ENCODE data around the gene MPDZ. TPM values are rescaled to one million over a fixed set of nuclear protein-coding genes. Genes with fewer than 3 reads are reported as not detected.

MPDZ gene
- total and polyA plus RNA-seq, 2 experiments from 2014 or later, result 33.0 to 43.1 TPM

GRCh38 chr9:13095056-13095455 lies 184.4 kb downstream of the MPDZ start (continued):
- TF ChIP-seq, protein P1, sequence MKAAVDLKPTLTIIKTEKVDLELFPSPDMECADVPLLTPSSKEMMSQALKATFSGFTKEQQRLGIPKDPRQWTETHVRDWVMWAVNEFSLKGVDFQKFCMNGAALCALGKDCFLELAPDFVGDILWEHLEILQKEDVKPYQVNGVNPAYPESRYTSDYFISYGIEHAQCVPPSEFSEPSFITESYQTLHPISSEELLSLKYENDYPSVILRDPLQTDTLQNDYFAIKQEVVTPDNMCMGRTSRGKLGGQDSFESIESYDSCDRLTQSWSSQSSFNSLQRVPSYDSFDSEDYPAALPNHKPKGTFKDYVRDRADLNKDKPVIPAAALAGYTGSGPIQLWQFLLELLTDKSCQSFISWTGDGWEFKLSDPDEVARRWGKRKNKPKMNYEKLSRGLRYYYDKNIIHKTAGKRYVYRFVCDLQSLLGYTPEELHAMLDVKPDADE (IDR thresholded peaks at IDR 0.05), result no peak
- TF ChIP-seq ZNF114 (CRISPR knock-in tag; IDR thresholded peaks at IDR 0.05) (no peak), JUNB (IDR thresholded peaks at IDR 0.05; ENCODE audit: unreplicated experiment) (no peak), NANOG (IDR thresholded peaks at IDR 0.05; ENCODE audit: borderline replicate concordance) (no peak), POLR2AphosphoS5 (IDR thresholded peaks at IDR 0.05; ENCODE audit: low read depth) (no peak), CTCF (conservative IDR thresholded peaks at IDR 0.05; ENCODE audit: low read depth in 2 of 2) (no peak), ZNF331 (CRISPR knock-in tag; IDR thresholded peaks at IDR 0.05; ENCODE audit: low read depth) (no peak), EZH2phosphoT487 (IDR thresholded peaks at IDR 0.05; ENCODE audit: unreplicated experiment) (no peak)
- TF ChIP-seq, protein P2, sequence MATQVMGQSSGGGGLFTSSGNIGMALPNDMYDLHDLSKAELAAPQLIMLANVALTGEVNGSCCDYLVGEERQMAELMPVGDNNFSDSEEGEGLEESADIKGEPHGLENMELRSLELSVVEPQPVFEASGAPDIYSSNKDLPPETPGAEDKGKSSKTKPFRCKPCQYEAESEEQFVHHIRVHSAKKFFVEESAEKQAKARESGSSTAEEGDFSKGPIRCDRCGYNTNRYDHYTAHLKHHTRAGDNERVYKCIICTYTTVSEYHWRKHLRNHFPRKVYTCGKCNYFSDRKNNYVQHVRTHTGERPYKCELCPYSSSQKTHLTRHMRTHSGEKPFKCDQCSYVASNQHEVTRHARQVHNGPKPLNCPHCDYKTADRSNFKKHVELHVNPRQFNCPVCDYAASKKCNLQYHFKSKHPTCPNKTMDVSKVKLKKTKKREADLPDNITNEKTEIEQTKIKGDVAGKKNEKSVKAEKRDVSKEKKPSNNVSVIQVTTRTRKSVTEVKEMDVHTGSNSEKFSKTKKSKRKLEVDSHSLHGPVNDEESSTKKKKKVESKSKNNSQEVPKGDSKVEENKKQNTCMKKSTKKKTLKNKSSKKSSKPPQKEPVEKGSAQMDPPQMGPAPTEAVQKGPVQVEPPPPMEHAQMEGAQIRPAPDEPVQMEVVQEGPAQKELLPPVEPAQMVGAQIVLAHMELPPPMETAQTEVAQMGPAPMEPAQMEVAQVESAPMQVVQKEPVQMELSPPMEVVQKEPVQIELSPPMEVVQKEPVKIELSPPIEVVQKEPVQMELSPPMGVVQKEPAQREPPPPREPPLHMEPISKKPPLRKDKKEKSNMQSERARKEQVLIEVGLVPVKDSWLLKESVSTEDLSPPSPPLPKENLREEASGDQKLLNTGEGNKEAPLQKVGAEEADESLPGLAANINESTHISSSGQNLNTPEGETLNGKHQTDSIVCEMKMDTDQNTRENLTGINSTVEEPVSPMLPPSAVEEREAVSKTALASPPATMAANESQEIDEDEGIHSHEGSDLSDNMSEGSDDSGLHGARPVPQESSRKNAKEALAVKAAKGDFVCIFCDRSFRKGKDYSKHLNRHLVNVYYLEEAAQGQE (IDR thresholded peaks at IDR 0.05; ENCODE audit: unreplicated experiment), result no peak

DNA sequence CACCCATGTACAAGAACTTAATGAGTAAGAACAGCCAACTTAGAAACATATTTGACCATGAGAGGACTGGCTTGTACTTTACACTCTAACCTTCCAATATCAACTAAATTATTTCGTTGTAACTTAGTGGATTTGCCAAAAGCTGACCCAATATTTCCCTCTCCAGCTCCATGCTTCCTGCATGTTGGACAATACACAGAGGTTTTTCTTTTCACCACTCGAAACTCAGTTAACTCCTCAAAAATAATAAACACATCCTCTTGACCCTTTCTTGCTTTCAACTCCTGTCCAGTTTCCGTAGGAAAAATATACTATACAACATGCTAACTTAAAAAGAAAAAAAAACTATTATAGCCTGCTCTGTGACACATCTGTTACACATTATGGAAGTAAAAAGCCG lies 188.9 kb downstream of the MPDZ start:
- Histone ChIP-seq H3K27ac (ENCODE audit: low read depth) (no peak overlapping the region), H3K79me2 (replicated peaks; ENCODE audit: insufficient read depth) (no peaks in the 10 kb centered on the region), H4K20me1 (replicated peaks; ENCODE audit: insufficient read depth) (no peaks in the 10 kb centered on the region), H2AFZ (no peak overlapping the region), H3K4me1 (ENCODE audit: insufficient read depth) (no peaks in the 10 kb centered on the region; the same call in 1 of the 2 replicates), H3K4me3 (no peak overlapping the region), H3K27me3 (ENCODE audit: insufficient read depth) (no peaks in the 10 kb centered on the region), H3K36me3 (ENCODE audit: insufficient read depth) (no peaks in the 10 kb centered on the region), H3F3A (replicated peaks; ENCODE audit: low read depth) (no peaks in the 10 kb centered on the region), H3K4me2 (no peak overlapping the region), H3K9me2 (ENCODE audit: insufficient read depth) (no peaks in the 10 kb centered on the region)
- TF ChIP-seq CREB1 (CRISPR knock-in tag; IDR thresholded peaks at IDR 0.05; ENCODE audit: low read depth) (no peak), EZH2phosphoT487 (IDR thresholded peaks at IDR 0.05; ENCODE audit: unreplicated experiment) (no peak), ZNF114 (CRISPR knock-in tag; IDR thresholded peaks at IDR 0.05) (no peak)
- H3K27me3 Mint-ChIP-seq (ENCODE audit: insufficient read depth, low read depth, poor library complexity), result peaks cover 3% of the 10 kb centered on the region
- peaks cover 5% of the 10 kb centered on the region; the same call in 2 of the 3 replicates for H3K4me1 Mint-ChIP-seq
- H3K4me3 Mint-ChIP-seq, result no peak overlapping the region
- ATAC-seq (no peak), DNase-seq (ENCODE audit: low spot score) (no peak)
- no peaks in the 10 kb centered on the region for H3K36me3 Mint-ChIP-seq (ENCODE audit: low read depth)
- no peak overlapping the region for H3K27ac Mint-ChIP-seq
- no peaks in the 10 kb centered on the region for H3K9me3 Mint-ChIP-seq

Measured in GM23338 (cell line).